AG09319 (cell line): ENCODE measurements around the gene GPR137B.
A peak's percentile ranks its signal among the peaks of the same experiment; 100 is the strongest.

ENCODE experiments used
- DNase-seq: peaks from one replicate; pipeline ENCODE4 v3.0.0-alpha.2; 2010; ENCODE audit warnings: low read depth; ENCODE audit errors: extremely low read depth
- TF ChIP-seq, protein P1 (sequence below): IDR thresholded peaks from 2 replicates; pipeline ENCODE4 v1.5.1; 2011; ENCODE audit warnings: low read depth, mild to moderate bottlenecking, inconsistent platforms, low read length, moderate library complexity

The GPR137B gene

DNA sequence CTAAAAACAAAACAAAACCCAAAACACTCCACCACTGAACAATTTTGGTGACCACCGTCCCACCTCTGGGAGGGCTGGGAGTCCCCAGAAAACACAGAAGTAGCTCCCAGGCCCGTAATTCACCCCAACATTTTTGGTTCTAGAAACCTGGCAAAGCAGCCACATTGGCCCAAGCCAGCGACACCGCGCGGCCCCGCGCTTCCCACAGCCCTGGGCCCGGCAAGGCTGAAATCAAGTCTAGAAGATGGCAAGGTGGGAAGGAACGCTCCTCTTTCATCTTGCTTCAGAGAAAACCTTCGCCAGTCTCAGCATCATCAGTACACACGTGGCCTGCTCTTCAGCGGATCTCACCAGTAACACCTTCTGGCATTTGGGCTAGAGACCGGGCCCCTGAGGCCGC, 41.5 kb upstream of the GPR137B start:
- no peak for DNase-seq
- TF ChIP-seq, protein P1, sequence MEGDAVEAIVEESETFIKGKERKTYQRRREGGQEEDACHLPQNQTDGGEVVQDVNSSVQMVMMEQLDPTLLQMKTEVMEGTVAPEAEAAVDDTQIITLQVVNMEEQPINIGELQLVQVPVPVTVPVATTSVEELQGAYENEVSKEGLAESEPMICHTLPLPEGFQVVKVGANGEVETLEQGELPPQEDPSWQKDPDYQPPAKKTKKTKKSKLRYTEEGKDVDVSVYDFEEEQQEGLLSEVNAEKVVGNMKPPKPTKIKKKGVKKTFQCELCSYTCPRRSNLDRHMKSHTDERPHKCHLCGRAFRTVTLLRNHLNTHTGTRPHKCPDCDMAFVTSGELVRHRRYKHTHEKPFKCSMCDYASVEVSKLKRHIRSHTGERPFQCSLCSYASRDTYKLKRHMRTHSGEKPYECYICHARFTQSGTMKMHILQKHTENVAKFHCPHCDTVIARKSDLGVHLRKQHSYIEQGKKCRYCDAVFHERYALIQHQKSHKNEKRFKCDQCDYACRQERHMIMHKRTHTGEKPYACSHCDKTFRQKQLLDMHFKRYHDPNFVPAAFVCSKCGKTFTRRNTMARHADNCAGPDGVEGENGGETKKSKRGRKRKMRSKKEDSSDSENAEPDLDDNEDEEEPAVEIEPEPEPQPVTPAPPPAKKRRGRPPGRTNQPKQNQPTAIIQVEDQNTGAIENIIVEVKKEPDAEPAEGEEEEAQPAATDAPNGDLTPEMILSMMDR: no peak

DNA sequence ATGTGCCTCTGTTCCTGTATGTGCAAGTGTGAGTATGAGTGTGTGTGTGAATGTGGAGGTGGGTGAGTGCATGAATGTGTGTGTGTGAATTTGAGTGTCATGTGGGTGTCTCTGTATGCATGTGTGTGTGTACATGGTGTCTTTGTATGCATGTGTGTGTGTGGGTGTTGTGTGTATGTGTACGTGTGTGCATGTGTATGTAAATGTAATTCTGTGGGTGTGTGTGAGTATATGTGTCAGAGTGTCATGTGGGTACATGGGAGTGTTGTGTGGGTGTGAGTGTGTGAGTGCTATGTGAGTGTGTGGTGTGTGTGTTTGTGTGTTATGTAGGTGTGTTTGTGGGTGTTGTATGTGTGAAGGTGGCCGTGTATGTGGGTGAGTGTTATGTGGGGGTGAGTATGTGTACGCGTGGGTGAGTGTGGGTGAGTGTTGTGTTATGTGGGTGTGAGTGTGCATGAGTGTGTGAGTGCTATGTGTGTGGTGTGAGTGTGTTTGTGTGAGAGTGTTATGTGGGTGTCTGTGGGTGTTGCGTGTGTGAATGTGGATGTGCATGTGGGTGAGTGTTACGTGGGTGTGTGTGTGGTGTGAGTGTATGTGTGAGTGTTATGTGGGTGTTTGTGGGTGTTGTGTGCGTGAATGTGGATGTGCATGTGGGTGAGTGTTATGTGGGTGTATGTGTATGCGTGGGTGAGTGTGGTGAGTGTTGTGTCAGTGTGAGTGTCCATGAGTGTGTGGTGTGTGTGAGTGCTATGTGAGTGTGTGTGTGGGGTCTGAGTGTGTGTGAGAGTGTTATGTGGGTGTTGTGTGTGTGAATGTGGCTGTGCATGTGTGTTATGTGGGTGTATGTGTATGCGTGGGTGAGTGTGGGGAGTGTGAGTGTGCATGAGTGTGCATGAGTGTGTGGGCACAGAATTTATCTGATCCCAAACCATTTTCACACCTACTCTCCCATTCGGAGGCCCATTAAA, 40.8 kb upstream of the GPR137B start:
- TF ChIP-seq, protein P1: no peak
- DNase-seq: no peak

GRCh38 chr1:236102611-236103010, 39.7 kb upstream of the GPR137B start:
- no peak for DNase-seq
- TF ChIP-seq, protein P1: no peak

DNA sequence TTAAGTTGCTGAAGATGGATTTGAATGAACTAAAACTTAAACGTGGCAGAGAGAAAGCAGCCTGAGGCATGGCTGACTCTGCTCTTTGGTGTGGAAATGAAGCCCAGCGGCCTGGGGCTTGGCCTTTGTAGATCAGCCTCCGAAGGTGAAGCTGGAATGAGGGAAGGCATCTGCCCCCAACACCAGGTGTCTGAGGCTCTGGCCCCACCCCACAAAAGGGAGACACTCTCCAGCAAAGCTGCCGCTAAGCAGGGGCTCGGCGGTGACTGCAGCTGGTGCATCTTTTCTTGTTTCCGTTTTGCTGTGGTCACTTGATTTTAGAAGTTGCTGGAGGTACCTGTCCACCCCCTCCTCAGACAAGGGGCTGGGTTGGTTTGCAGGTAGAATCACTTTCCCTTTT, 39.3 kb upstream of the GPR137B start:
- no peak for DNase-seq
- TF ChIP-seq, protein P1: no peak

DNA sequence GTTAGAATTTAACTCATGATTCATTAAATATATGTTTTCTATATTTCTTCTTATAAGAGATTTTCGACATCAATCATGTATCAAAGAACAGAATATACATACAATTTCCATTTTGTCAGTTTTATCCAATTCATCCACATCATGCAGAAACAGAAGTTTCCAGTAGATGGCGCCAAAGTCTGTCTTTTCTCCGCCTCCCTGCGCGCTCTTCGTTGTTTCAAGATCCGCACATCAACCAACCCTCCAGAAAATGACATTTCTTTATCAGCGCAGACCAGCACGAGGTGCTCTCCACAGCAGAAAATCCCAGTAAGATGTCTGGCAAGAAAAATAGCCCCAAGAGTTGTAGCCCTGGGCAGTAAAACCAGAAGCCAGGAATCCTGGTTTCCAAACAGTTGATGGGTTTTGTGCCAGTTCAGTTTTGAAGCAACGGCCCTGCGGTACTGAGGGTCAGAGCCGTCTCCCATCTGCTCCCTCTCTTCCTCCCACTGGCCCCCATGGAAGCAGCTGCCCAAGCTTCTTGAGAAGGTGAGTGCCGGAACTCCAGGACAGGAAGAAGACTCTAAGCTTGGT, 38.6 kb upstream of the GPR137B start:
- TF ChIP-seq, protein P1: peak; percentile 77
- DNase-seq: no peak

DNA sequence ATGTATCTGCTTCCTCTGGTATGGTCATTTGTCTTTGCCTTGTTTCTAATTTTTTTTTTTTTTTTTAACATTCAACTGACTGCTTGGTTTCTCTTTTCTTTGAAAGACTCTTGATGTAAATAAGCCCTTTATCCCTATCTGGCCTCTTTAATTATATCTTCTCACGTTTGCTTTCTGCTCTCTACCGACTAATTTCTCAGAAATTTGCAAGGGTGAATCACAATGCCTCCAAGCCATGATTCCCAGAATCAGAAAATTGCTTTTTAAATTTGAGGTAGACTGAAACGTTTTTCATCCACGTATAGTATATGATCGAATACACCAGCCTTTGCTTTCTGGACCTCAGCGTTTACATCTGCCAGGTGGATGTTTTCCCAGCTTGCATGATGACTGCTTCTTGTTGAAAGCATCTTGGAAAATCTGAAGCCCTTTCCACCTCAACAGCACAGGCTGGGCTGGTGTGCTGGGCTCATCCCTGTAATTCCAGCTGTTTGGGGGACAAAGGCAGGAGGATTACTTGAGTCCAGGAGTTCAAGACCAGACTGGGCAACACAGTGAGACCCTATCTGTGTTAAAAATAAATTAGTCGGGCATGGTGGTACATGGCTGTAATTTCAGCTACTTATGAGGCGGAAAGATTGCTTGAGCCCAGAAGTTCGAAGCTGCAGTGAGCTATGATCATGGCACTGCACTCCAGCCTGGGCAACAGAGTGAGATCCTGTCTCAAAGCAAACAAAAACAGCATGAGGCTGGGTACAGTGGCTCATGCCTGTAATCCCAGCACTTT, 35.0 kb upstream of the GPR137B start:
- no peak for DNase-seq
- TF ChIP-seq, protein P1: no peak
